DMS53 (cell line): ENCODE measurements around the gene NOP10.
A peak's percentile ranks its signal among the peaks of the same experiment; 100 is the strongest.

Experiments used
- DNase-seq: peaks from one replicate; lab custom pipeline; 2025; lab: John Stamatoyannopoulos, UW

The NOP10 gene

DNA sequence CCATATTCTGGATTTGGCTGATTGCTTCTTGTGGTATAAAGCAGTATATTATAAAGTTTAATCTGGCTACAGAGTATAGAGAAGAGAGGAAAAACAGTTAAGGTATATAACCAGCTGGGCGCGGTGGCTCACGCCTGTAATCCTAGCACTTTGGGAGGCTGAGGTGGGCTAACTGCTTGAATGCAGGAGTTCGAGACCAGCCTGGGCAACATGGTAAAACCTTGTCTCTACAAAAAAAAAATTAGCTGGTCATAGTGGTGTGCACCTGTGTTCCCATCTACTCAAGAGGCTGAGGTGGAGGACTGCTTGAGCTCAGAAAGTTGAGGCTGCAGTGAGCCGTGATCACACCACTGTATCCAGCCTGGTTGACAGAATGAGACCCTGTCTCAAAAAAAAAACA lies 12.7 kb downstream of the NOP10 start:
- no peak for DNase-seq

DNA sequence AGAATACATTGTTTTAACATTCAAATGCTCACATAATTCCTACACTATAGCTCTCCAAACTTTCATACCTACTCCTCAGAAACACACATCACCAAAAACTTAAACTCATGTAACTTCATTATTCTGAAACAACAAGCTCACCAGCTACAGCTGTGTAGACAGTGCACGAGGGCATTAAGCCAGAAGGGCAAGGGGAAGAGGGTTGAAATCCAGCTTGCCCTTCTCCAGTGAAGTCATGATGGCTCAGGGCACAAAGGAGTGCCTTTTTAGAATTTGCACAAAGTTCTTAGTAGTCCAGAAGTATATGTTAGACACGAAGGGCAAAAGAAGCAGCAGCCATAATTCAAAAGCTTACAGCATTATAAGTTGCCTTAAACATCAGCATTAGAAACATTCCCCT lies 13.9 kb downstream of the NOP10 start:
- no peak for DNase-seq

DNA sequence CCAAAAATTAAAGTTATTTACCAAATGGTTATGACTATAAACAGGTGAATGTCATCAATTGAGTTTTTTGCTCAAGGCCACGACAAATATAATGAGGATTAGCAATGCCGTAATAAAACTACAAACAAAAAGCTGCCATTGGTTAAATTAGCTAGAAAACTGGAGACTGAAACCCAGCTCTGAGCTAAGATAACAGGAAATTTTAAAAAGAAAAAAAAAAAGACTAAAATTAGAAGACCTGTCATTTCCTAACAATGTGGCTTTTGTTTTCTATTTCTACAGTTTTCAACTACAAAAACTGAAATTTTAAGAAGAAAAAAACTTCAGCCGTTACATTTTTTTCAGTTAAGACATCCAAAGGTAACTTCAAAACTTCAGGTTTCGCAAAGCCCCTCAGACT lies 15.0 kb downstream of the NOP10 start:
- no peak for DNase-seq

DNA sequence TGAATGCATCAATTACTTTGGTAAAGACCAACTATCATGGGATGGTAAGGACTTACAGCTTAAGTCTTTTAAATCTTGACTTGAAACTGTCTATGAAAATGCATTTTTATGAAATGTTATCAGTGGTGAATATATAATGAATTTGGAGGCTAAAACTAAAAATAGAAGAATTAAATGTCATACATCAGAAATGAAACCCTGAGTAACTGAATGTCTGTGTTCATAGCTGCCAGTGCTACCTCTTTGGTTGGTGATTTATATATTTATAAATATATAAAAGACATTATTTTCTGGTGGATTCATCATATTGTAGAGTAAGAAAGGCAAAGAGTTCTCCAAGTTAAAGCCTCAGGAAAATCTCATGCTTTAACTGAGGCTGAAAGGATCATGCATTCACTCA lies 17.6 kb downstream of the NOP10 start:
- DNase-seq: no peak

DNA sequence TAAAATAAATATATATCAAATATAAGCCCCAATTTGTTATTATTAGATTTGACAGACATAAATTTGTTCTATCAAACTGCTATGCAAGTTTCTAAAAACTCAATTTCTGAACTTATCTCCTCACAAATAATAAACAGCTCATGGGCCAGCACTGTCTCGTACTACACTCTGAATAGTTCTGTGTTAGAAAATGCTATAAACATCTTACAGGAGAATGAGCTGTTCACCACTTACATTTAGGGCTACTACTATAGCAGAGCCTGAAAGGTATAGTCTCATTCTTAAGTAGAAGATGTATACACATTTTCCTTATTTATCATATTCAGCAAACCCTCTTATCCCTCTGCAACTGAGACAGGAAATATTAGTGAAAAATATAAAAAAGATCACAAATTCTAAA lies 18.0 kb downstream of the NOP10 start:
- DNase-seq: no peak

DNA sequence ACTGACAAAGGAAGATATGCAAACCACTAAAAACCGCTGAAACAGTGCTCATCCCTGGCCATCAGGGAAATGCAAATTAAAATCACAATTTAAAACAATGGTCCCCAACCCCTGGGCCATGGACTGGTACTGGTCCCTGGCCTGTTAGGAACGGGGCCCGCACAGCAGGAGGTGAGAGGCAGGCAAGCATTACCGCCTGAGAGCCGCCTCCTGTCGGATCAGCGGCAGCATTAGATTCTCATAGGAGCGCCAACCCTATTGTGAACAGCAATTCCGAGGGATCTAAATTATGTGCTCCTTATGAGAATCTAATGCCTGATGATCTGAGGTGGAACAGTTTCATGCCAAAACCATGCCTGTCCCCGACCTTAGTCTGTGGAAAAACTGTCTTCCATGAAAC lies 19.7 kb downstream of the NOP10 start:
- DNase-seq: no peak

DNA sequence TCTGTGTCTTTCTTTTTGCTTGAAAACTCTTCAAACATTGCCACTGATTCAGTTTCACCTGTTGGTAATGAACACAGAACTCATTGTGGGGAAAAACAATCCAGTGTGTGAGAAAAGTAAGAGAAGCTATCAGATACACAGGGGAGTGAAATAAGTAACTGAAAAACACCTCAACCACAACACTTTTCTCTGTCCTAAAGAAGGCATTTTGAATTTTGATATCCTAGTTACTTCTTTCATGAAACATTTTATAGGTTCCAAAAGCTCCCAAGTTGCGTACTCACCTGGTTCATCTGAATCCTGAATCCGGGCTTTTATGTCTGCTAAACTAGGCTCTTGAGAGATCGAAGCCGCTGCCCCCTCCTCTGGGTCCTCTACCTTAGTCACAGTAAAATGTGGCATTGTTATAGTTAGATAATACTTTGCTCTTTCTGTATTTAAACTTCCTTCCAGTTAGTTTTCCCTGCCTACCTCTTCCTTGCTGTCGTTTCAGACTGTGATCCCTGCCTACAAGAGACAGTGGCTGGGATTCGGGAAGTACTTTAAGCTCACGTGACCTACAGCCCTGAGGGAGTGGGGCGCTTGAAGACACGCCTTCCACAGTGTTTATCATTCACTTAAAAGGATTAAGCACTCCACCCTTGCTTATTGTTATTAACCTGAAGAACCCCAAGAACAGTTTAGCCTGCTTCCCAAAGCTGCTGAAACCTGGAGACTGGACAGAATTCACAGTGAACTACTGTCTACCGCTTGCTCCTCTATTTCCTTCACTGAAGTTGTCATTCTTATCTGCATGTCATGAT lies 24.5 kb downstream of the NOP10 start:
- peak; percentile 81 for DNase-seq

DNA sequence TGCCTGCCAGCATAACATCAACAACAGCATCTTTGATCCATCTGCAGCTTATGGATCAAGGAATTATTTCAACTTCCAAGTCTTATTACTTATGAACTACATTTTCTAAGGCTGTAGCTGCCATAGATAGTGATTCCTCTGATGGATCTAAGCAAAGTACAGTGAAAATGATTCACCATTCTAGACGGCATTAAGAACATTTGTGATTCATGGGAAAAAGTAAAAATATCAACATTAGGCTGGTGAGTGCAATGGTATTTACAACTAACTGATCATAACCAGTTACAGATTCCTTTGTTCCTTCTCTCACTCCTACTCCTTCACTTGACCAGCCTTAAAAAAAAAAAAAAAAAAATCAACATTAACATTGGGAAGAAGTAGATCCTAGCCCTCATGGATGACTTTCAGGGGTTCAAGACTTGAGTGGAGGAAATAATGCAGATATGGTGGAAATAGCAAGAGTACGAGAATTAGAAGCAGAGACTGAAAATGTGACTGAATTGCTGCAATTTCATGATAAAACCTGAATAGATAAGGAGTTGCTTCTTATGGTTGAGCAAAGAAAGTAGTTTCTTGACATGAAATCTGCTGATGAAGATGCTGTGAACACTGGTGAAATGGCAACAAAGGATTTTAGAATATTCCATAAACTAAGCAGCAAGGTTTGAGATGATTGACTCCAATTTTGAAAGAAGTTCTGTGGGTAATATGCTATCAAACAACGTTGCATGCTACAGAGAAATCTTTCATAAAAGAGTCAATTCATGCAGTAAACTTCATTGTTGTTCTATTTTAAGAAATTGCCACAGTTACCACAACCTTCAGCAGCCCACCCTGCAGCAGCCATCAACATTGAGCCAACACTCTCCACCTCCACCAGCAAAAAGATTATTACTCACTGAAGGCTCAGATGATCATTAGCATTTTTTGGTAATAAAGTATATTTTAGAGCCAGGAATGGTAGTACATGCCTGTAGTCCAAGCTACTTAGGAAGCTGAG lies 28.1 kb downstream of the NOP10 start:
- no peak for DNase-seq

DNA sequence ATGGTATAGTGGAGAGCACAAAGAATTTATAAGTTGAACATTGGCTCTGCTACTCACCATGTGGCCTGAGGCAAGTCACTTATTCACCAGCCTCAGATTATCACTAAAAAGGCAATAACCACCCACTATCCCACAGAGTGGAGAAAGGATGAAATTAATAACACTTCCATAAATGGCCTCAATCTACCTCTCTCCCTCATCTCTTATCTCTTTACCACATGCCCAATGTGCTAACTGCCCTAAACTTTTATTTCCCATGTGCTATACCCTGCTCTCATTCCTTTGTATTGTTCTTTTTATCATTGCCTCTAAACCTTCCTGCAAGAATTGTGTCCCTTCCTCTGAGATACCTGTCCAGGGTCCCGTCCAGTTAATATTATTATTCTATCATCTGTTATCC lies 31.4 kb downstream of the NOP10 start:
- DNase-seq: no peak

DNA sequence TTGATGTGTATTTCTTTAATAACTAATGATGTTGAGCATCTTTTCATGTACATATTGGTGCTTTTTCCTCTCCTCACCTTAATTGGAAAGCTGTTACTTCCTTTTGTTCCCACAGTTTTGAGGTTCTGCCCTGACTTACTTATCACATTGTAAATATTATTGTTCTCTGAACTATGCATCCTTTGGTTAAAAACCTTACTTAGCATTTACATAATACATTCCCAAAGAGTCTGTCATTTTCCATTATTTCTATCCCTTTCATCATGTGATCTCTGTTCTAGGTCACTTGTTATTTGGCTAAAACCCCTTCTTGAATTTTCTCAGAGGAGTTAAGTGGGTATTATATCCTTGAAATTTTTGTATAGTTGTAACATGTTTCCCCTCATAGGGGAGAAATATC lies 38.3 kb downstream of the NOP10 start:
- DNase-seq: no peak

DNA sequence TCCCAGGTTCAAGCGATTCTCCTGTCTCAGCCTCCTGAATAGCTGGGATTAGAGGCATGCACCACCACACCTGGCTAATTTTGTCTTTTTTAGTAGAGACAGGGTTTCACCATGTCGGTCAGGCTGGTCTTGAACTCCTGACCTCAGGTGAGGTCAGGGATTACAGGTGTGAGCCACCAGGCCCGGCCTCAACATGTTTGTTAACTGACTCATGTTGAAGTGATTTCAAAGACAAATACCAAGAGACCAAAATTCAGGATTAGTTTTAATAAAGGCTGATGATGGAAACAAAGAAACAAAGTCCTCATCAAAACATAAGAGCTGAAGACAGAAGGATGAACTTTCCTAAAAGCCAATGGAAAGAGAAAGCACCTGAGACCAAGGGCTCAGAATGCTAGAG lies 41.9 kb downstream of the NOP10 start:
- DNase-seq: no peak

DNA sequence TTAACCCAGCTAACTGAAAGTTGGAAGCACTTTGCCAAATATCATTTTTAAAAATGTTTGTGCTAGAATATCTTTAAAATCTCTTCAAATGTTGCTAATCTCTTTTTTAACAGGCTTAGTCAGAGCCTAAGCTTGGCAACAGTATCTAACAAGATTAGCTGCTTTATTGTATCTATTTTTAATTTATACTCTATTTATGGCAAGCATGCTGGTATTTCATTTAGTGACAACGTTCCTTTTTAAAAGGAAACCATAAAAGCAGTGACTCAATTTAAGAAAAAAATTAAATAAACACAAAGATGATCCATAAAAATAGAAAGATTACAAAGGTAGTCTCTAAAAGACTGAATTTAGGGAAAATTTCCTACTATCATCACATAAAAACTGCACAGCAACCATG lies 45.9 kb downstream of the NOP10 start:
- DNase-seq: no peak

DNA sequence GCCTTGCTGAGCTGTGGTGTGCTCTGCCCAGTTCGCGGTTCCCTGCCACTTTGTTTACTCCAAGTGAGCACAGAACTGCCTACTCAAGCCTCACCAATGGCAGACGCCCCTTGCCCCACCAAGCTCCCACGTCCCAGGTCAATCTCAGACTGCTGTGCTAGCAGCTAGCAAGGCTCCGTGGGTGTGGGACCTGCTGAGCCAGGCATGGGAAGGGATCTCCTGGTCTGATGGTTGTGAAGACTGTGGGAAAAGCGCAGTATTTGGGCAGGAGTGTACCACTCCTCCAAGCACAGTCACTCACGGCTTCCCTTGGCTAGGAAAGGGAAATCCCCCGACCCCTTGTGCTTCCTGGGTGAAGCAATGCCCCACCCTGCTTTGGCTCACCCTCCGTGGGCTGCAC lies 50.3 kb downstream of the NOP10 start:
- DNase-seq: no peak
